Measurements from ENCODE around the gene CCDC192.

The CCDC192 gene

DNA sequence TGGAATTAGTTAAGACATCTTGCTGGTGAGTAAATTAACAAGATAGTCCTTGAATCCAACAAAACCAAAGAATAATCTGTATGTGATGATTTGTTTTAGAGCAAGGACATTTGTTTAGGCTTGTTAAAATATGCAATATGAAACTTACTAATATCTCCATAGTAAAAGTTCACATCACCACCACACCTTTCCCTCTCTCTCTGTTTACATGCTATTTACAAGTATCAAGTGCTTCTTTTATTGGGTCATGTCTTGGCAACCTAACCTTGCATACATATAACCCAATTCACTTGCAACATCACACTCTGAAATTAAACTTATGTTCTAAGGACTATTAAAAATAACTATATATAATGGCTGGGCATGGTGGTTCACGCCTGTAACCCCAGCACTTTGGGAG is 161.3 kb downstream of the CCDC192 start:
- ATAC-seq = no peak
- TF ChIP-seq ZFP3 (CRISPR knock-in tag; IDR thresholded peaks at IDR 0.05) (no peak), ZNF565 (CRISPR knock-in tag; conservative IDR thresholded peaks at IDR 0.05; ENCODE audit: low read depth) (no peak), RARB (CRISPR knock-in tag; IDR thresholded peaks at IDR 0.05) (no peak), GLIS3 (CRISPR knock-in tag; IDR thresholded peaks at IDR 0.05) (no peak), BACH2 (CRISPR knock-in tag; IDR thresholded peaks at IDR 0.05; ENCODE audit: borderline replicate concordance) (no peak), TCF4 (CRISPR knock-in tag; IDR thresholded peaks at IDR 0.05; ENCODE audit: borderline replicate concordance) (no peak)

DNA sequence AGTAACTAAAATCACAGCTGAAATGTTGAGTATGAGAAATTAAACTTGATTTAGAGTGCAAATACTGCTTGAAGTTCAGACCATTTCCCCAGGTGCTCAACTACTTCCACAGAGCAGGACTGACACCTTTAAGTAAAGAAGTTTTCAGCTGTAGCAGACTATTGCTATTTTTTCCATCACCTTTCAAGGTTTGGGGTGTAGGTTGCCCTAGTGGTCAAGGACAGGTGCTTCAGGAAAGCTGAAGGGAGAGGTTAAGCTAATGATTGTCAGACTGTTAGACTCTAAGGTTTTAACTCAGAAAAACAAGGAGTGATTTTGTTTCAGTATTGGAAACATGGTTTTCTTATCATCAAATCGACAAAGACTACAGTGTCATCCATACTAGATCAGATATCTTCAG is 162.1 kb downstream of the CCDC192 start:
- TF ChIP-seq TOX (CRISPR knock-in tag; IDR thresholded peaks at IDR 0.05; ENCODE audit: borderline replicate concordance) (no peak), BACH2 (CRISPR knock-in tag; IDR thresholded peaks at IDR 0.05; ENCODE audit: borderline replicate concordance) (no peak), ESRRG (CRISPR knock-in tag; IDR thresholded peaks at IDR 0.05) (no peak), OSR1 (CRISPR knock-in tag; IDR thresholded peaks at IDR 0.05) (no peak), SNAI2 (CRISPR knock-in tag; IDR thresholded peaks at IDR 0.05) (no peak), ZNF565 (CRISPR knock-in tag; conservative IDR thresholded peaks at IDR 0.05; ENCODE audit: low read depth) (no peak)
- TF ChIP-seq, protein P1, sequence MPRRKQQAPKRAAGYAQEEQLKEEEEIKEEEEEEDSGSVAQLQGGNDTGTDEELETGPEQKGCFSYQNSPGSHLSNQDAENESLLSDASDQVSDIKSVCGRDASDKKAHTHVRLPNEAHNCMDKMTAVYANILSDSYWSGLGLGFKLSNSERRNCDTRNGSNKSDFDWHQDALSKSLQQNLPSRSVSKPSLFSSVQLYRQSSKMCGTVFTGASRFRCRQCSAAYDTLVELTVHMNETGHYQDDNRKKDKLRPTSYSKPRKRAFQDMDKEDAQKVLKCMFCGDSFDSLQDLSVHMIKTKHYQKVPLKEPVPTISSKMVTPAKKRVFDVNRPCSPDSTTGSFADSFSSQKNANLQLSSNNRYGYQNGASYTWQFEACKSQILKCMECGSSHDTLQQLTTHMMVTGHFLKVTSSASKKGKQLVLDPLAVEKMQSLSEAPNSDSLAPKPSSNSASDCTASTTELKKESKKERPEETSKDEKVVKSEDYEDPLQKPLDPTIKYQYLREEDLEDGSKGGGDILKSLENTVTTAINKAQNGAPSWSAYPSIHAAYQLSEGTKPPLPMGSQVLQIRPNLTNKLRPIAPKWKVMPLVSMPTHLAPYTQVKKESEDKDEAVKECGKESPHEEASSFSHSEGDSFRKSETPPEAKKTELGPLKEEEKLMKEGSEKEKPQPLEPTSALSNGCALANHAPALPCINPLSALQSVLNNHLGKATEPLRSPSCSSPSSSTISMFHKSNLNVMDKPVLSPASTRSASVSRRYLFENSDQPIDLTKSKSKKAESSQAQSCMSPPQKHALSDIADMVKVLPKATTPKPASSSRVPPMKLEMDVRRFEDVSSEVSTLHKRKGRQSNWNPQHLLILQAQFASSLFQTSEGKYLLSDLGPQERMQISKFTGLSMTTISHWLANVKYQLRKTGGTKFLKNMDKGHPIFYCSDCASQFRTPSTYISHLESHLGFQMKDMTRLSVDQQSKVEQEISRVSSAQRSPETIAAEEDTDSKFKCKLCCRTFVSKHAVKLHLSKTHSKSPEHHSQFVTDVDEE (CRISPR knock-in tag; IDR thresholded peaks at IDR 0.05) = no peak
- no peak for ATAC-seq

DNA sequence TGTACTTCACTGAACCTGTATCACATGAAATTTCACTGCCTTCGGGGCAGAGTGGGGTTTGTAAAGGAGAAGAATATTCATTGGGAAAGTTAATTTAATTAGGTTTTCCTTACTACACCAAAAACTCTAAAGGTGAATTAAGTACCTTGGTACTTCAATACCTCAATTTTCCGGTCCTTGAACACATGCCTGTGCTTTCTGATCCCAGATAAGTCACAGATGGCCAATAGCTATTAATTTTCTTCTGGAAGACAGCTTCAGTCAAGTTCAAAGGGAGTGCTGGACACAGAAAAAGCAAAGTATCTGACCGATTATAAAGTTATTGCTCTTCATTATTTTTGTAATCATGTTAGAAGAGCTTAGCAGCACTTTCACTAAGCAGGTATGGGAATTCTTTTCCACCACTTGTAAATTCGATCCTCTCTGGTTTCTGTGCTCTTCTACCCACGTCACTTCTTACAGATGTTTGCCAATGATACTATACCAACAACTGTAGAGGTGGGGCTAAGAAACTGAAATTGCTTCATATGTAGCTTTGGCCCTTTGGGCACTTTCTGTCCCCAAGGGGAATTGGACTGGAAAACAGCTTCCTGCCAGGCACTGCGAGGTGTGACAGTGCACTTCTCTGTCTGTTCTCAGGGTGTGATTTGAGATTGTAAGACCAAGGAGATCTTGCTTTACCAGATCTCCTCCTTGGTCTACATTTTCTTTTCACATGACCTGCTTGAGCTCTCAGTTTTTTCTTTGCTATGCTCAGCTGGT is 164.0 kb downstream of the CCDC192 start:
- no peak for ATAC-seq
- TF ChIP-seq OSR1 (CRISPR knock-in tag; IDR thresholded peaks at IDR 0.05) (no peak), PPARA (CRISPR knock-in tag; IDR thresholded peaks at IDR 0.05; ENCODE audit: borderline replicate concordance) (no peak), ZC3H10 (CRISPR knock-in tag; IDR thresholded peaks at IDR 0.05) (no peak), ZNF565 (CRISPR knock-in tag; conservative IDR thresholded peaks at IDR 0.05; ENCODE audit: low read depth) (no peak), SNAI2 (CRISPR knock-in tag; IDR thresholded peaks at IDR 0.05) (no peak), ISL1 (CRISPR knock-in tag; IDR thresholded peaks at IDR 0.05) (no peak), BACH2 (CRISPR knock-in tag; IDR thresholded peaks at IDR 0.05; ENCODE audit: borderline replicate concordance) (no peak), GLIS3 (CRISPR knock-in tag; IDR thresholded peaks at IDR 0.05) (no peak), ZNF70 (CRISPR knock-in tag; IDR thresholded peaks at IDR 0.05) (no peak), ESRRG (CRISPR knock-in tag; IDR thresholded peaks at IDR 0.05) (no peak)
- TF ChIP-seq, protein P2, sequence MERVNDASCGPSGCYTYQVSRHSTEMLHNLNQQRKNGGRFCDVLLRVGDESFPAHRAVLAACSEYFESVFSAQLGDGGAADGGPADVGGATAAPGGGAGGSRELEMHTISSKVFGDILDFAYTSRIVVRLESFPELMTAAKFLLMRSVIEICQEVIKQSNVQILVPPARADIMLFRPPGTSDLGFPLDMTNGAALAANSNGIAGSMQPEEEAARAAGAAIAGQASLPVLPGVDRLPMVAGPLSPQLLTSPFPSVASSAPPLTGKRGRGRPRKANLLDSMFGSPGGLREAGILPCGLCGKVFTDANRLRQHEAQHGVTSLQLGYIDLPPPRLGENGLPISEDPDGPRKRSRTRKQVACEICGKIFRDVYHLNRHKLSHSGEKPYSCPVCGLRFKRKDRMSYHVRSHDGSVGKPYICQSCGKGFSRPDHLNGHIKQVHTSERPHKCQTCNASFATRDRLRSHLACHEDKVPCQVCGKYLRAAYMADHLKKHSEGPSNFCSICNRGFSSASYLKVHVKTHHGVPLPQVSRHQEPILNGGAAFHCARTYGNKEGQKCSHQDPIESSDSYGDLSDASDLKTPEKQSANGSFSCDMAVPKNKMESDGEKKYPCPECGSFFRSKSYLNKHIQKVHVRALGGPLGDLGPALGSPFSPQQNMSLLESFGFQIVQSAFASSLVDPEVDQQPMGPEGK (CRISPR knock-in tag; IDR thresholded peaks at IDR 0.05; ENCODE audit: borderline replicate concordance) = no peak
- TF ChIP-seq, protein P3, sequence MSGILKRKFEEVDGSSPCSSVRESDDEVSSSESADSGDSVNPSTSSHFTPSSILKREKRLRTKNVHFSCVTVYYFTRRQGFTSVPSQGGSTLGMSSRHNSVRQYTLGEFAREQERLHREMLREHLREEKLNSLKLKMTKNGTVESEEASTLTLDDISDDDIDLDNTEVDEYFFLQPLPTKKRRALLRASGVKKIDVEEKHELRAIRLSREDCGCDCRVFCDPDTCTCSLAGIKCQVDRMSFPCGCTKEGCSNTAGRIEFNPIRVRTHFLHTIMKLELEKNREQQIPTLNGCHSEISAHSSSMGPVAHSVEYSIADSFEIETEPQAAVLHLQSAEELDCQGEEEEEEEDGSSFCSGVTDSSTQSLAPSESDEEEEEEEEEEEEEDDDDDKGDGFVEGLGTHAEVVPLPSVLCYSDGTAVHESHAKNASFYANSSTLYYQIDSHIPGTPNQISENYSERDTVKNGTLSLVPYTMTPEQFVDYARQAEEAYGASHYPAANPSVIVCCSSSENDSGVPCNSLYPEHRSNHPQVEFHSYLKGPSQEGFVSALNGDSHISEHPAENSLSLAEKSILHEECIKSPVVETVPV (CRISPR knock-in tag; IDR thresholded peaks at IDR 0.05) = no peak
- TF ChIP-seq, protein P4, sequence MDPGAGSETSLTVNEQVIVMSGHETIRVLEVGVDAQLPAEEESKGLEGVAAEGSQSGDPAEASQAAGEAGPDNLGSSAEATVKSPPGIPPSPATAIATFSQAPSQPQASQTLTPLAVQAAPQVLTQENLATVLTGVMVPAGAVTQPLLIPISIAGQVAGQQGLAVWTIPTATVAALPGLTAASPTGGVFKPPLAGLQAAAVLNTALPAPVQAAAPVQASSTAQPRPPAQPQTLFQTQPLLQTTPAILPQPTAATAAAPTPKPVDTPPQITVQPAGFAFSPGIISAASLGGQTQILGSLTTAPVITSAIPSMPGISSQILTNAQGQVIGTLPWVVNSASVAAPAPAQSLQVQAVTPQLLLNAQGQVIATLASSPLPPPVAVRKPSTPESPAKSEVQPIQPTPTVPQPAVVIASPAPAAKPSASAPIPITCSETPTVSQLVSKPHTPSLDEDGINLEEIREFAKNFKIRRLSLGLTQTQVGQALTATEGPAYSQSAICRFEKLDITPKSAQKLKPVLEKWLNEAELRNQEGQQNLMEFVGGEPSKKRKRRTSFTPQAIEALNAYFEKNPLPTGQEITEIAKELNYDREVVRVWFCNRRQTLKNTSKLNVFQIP (CRISPR knock-in tag; IDR thresholded peaks at IDR 0.05; ENCODE audit: borderline replicate concordance, low read depth) = no peak

DNA sequence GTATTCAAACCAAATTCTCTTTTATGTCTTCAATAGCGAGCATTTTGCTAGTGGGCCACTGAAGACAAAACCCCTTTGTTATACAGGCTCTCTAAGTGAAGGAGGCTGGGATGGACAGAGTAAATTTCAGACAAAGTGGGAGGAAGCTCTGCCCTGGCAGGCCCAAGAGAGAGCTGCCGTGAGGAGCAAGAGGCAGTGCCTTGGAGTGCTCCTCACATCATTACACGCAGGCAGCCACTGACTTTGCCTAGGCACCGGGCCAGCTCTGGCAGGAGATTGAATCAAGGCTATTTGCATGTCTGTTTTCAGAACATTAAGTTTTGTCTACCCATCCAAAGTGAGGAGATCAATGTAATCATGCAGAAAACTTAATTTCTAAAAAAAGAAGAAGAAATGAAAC is 167.7 kb downstream of the CCDC192 start:
- peak; percentile 33; the same call in 1 of the 3 replicates for ATAC-seq
- TF ChIP-seq, protein P3 (CRISPR knock-in tag; IDR thresholded peaks at IDR 0.05) = no peak
- no peak for TF ChIP-seq ZNF8 (CRISPR knock-in tag; IDR thresholded peaks at IDR 0.05)
- no peak for TF ChIP-seq ARNTL (CRISPR knock-in tag; IDR thresholded peaks at IDR 0.05; ENCODE audit: borderline replicate concordance, low read depth)
- TF ChIP-seq, protein P5, sequence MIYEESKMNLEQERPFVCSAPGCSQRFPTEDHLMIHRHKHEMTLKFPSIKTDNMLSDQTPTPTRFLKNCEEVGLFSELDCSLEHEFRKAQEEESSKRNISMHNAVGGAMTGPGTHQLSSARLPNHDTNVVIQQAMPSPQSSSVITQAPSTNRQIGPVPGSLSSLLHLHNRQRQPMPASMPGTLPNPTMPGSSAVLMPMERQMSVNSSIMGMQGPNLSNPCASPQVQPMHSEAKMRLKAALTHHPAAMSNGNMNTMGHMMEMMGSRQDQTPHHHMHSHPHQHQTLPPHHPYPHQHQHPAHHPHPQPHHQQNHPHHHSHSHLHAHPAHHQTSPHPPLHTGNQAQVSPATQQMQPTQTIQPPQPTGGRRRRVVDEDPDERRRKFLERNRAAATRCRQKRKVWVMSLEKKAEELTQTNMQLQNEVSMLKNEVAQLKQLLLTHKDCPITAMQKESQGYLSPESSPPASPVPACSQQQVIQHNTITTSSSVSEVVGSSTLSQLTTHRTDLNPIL (CRISPR knock-in tag; IDR thresholded peaks at IDR 0.05; ENCODE audit: low read depth) = no peak
- TF ChIP-seq, protein P2 (CRISPR knock-in tag; IDR thresholded peaks at IDR 0.05; ENCODE audit: borderline replicate concordance) = no peak

All from SK-N-SH treated with all-trans-retinoic acid at 6 μM for 48 hours (cell line).